Stomach (tissue), 4 donors: Measurements from ENCODE around the gene CD300E.

Source experiments
- CTCF ChIP-seq, 7 experiments: fragments of 450-650 bp in 4 of 7; fragments of 200-600 bp in 3 of 7; sonication (generic) in 3 of 7; IDR thresholded peaks; one replicate each; pipeline ENCODE4 v1.5.1; 2016 to 2019; ENCODE audit warnings: antibody characterized with exemption in 7 of 7, control low read depth in 2 of 7, mild to moderate bottlenecking in 1 of 7
- POLR2A ChIP-seq, 4 donors: fragments of 450-650 bp; IDR thresholded peaks; one replicate each; pipeline ENCODE4 v1.6.1; 2016; ENCODE audit warnings: antibody characterized with exemption in 4 of 4, control low read depth in 2 of 4, mild to moderate bottlenecking in 1 of 4, moderate library complexity in 1 of 4
- POLR2AphosphoS5 ChIP-seq, 3 donors: sonication (generic); formaldehyde crosslinking; IDR thresholded peaks; one replicate each; pipeline ENCODE4 v1.6.1; 2016; ENCODE audit warnings: antibody characterized with exemption in 3 of 3

- TF ChIP-seq CTCF (IDR thresholded peaks at IDR 0.05) = no peak
- no peak for TF ChIP-seq POLR2A (IDR thresholded peaks at IDR 0.05)
- TF ChIP-seq POLR2AphosphoS5 (IDR thresholded peaks at IDR 0.05) = no peak
Measured at GRCh38 chr17:74635418-74635817, 11.9 kb upstream of the CD300E start.
